Neural progenitor cell (in vitro differentiated cells): ENCODE data around the gene ASB2.

Source experiments
- EZH2phosphoT487 ChIP-seq: fragments of 200-600 bp; sonication (generic); IDR thresholded peaks from 2 replicates; pipeline ENCODE4 v1.6.1; 2017; ENCODE audit warnings: antibody characterized with exemption
- TF ChIP-seq, protein P1 (sequence below): fragments of 200-600 bp; sonication (generic); IDR thresholded peaks from 2 replicates; pipeline ENCODE4 v1.5.1; 2017; ENCODE audit warnings: antibody characterized with exemption, mild to moderate bottlenecking

DNA sequence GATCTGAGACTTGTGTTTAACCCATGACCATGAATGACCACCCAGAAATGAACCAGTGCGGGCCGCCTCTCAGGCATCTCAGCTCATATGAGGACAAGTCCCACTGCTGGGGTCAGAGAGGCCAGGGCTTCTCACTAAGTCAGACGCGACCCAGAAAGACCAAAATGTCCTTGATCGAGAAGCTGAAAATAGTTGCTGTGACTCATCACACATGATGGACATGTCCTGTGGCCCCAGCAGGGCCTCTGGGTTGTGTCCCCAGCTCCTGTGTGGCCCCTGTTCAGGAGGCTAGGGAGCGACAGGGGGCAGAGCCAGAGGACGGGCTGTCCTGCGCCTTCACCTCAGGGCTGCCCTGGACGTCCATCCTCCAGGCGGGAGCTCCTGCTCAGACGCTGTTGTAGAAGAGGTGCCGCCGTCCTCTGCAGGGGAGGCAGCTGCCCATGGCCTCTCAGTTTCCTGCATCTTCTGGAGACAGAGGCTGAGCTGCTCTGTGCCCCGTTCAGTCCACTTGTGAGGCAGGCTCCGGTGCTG is 78.2 kb downstream of the ASB2 start:
- TF ChIP-seq EZH2phosphoT487: no peak
- TF ChIP-seq, protein P1, sequence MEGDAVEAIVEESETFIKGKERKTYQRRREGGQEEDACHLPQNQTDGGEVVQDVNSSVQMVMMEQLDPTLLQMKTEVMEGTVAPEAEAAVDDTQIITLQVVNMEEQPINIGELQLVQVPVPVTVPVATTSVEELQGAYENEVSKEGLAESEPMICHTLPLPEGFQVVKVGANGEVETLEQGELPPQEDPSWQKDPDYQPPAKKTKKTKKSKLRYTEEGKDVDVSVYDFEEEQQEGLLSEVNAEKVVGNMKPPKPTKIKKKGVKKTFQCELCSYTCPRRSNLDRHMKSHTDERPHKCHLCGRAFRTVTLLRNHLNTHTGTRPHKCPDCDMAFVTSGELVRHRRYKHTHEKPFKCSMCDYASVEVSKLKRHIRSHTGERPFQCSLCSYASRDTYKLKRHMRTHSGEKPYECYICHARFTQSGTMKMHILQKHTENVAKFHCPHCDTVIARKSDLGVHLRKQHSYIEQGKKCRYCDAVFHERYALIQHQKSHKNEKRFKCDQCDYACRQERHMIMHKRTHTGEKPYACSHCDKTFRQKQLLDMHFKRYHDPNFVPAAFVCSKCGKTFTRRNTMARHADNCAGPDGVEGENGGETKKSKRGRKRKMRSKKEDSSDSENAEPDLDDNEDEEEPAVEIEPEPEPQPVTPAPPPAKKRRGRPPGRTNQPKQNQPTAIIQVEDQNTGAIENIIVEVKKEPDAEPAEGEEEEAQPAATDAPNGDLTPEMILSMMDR: no peak
